Mammary epithelial cell (primary cell): Measurements from ENCODE around the gene MXI1.

Experiments used
- EZH2 ChIP-seq: IDR thresholded peaks from 2 replicates; pipeline ENCODE4 v1.6.1; 2012; ENCODE audit warnings: low read length, inconsistent platforms, borderline replicate concordance
- TF ChIP-seq, protein P1 (sequence below), 2 donors: IDR thresholded peaks in 1 of 2; conservative IDR thresholded peaks in 1 of 2; 2 replicates each; pipeline ENCODE4 v1.5.1; 2011 to 2012; ENCODE audit warnings: inconsistent platforms in 2 of 2, low read length in 2 of 2, mild to moderate bottlenecking in 2 of 2, control low read depth in 1 of 2, low read depth in 1 of 2; ENCODE audit not compliant: insufficient read depth in 1 of 2; ENCODE audit errors: extremely low read depth in 1 of 2

DNA sequence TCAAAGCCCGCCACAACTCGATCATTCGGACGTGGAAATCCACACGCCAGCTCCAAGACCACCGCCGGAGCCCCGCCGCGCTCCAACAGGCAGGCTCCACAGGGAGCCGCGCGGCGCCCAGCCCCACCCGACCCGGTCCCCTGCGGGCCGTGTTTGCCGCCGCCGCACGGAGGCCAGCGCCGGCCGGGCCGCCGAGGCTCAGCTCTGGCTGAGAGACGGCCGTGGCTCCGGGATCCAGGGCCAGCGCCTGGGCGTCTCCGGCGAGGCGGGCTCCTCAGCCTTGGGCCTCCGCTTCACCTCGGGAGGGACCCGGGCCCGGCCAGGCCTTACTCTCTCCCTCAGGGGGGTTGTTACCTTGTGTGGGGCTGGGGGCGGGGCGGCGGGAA is 97.0 kb downstream of the MXI1 start:
- TF ChIP-seq EZH2 = no peak
- TF ChIP-seq, protein P1, sequence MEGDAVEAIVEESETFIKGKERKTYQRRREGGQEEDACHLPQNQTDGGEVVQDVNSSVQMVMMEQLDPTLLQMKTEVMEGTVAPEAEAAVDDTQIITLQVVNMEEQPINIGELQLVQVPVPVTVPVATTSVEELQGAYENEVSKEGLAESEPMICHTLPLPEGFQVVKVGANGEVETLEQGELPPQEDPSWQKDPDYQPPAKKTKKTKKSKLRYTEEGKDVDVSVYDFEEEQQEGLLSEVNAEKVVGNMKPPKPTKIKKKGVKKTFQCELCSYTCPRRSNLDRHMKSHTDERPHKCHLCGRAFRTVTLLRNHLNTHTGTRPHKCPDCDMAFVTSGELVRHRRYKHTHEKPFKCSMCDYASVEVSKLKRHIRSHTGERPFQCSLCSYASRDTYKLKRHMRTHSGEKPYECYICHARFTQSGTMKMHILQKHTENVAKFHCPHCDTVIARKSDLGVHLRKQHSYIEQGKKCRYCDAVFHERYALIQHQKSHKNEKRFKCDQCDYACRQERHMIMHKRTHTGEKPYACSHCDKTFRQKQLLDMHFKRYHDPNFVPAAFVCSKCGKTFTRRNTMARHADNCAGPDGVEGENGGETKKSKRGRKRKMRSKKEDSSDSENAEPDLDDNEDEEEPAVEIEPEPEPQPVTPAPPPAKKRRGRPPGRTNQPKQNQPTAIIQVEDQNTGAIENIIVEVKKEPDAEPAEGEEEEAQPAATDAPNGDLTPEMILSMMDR (conservative IDR thresholded peaks at IDR 0.05 in 1 of 2, IDR thresholded peaks at IDR 0.05 in 1 of 2; ENCODE audit: extremely low read depth in 1 of 2, insufficient read depth in 1 of 2, low read depth in 1 of 2, low read length in 2 of 2) = peak in 1 of 2 donors; percentile 1
